Ishikawa (cell line): Measurements from ENCODE around the gene ARHGAP20.

Experiments
- CEBPB ChIP-seq: IDR thresholded peaks from 2 replicates; pipeline ENCODE4 v1.6.1; 2012
- CREB1 ChIP-seq: IDR thresholded peaks from 2 replicates; pipeline ENCODE4 v1.6.1; 2012; ENCODE audit warnings: low read depth
- EGR1 ChIP-seq: IDR thresholded peaks from 2 replicates; pipeline ENCODE4 v1.6.1; 2012
- EP300 ChIP-seq: IDR thresholded peaks from 2 replicates; pipeline ENCODE4 v1.6.1; 2012; ENCODE audit warnings: borderline replicate concordance
- FOXM1 ChIP-seq: IDR thresholded peaks from 2 replicates; pipeline ENCODE4 v1.6.1; 2012; ENCODE audit warnings: low read depth, borderline replicate concordance
- NFIC ChIP-seq: IDR thresholded peaks from 2 replicates; pipeline ENCODE4 v1.6.1; 2012
- RAD21 ChIP-seq: IDR thresholded peaks from 2 replicates; pipeline ENCODE4 v1.6.1; 2012; ENCODE audit warnings: low read depth
- TAF1 ChIP-seq: IDR thresholded peaks from 2 replicates; pipeline ENCODE4 v1.6.1; 2012; ENCODE audit warnings: low read depth, mild to moderate bottlenecking
- TCF12 ChIP-seq: IDR thresholded peaks from 2 replicates; pipeline ENCODE4 v1.6.1; 2012; ENCODE audit warnings: low read depth
- TEAD4 ChIP-seq: IDR thresholded peaks from 2 replicates; pipeline ENCODE4 v1.6.1; 2012
- YY1 ChIP-seq: IDR thresholded peaks from 2 replicates; pipeline ENCODE4 v1.6.1; 2012; ENCODE audit warnings: low read depth
- ZBTB7A ChIP-seq: IDR thresholded peaks from 2 replicates; pipeline ENCODE4 v1.6.1; 2012; ENCODE audit warnings: low read depth
- TF ChIP-seq, protein P1 (sequence below): IDR thresholded peaks from 2 replicates; pipeline ENCODE4 v1.6.1; 2012
- TF ChIP-seq, protein P2 (sequence below): IDR thresholded peaks from 2 replicates; pipeline ENCODE4 v1.6.1; 2012
- TF ChIP-seq, protein P3 (sequence below): IDR thresholded peaks from 2 replicates; pipeline ENCODE4 v1.6.1; 2012; ENCODE audit warnings: low read depth, mild to moderate bottlenecking

ARHGAP20 gene

DNA sequence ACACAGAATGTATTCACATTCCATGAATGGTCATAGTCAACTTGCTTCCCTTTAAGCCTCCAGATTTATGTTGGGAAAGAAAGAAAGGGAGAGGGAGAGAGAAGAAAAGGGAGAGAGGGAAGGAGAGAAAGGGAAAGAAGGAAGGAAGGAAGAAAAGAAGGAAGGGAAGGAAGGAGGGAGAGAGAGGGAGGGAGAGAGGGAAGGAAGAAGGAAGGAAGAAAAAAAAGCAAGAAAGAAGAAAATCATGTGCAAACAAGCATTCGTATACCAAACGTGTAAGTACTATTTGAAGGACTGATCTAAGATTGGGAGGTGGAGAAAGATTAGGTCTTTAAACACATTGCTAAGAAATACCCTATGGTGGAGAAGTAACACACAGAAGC, 23.9 kb upstream of the ARHGAP20 start:
- no peak for TF ChIP-seq TAF1
- no peak for TF ChIP-seq EGR1

DNA sequence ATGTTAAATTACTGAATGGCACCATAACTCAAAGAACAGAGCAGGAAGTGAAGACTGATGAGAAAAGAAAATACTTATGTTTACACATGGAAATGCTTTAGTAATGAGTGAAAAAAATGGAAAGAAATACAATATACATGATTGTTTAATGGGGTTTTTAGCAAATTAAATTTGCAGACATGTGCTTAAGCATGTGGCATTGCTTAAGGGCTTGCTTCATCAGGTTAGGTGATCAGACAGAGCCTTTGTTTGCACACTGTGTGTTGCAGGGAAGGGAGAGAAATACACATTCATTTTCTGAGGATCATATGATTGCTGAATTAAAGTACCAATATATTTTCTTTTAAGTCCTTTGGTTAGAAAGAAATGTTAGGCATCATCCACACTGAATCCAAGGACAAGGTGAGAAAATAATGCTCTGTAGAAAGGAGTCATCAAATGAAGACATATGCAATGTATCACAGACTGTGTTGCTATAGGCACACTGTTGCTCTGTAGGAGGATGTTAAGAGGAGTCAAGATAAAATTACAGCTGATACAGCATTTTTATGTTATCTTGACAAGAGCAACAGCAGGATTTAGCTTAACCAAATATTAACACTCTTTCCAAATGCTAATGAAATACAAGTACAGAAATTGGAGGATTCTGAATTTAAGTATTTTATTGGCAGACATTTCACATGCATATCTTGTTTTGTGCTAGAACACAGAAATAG, 23.4 kb upstream of the ARHGAP20 start:
- TF ChIP-seq, protein P1, sequence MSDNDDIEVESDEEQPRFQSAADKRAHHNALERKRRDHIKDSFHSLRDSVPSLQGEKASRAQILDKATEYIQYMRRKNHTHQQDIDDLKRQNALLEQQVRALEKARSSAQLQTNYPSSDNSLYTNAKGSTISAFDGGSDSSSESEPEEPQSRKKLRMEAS, result no peak
- no peak for TF ChIP-seq NFIC
- no peak for TF ChIP-seq RAD21
- TF ChIP-seq, protein P2, sequence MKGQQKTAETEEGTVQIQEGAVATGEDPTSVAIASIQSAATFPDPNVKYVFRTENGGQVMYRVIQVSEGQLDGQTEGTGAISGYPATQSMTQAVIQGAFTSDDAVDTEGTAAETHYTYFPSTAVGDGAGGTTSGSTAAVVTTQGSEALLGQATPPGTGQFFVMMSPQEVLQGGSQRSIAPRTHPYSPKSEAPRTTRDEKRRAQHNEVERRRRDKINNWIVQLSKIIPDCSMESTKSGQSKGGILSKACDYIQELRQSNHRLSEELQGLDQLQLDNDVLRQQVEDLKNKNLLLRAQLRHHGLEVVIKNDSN, result no peak
- no peak for TF ChIP-seq CEBPB
- TF ChIP-seq TCF12, result no peak
- TF ChIP-seq CREB1, result no peak
- no peak for TF ChIP-seq EP300
- TF ChIP-seq FOXM1, result no peak
- no peak for TF ChIP-seq YY1
- no peak for TF ChIP-seq TEAD4
- no peak for TF ChIP-seq EGR1
- TF ChIP-seq, protein P3, sequence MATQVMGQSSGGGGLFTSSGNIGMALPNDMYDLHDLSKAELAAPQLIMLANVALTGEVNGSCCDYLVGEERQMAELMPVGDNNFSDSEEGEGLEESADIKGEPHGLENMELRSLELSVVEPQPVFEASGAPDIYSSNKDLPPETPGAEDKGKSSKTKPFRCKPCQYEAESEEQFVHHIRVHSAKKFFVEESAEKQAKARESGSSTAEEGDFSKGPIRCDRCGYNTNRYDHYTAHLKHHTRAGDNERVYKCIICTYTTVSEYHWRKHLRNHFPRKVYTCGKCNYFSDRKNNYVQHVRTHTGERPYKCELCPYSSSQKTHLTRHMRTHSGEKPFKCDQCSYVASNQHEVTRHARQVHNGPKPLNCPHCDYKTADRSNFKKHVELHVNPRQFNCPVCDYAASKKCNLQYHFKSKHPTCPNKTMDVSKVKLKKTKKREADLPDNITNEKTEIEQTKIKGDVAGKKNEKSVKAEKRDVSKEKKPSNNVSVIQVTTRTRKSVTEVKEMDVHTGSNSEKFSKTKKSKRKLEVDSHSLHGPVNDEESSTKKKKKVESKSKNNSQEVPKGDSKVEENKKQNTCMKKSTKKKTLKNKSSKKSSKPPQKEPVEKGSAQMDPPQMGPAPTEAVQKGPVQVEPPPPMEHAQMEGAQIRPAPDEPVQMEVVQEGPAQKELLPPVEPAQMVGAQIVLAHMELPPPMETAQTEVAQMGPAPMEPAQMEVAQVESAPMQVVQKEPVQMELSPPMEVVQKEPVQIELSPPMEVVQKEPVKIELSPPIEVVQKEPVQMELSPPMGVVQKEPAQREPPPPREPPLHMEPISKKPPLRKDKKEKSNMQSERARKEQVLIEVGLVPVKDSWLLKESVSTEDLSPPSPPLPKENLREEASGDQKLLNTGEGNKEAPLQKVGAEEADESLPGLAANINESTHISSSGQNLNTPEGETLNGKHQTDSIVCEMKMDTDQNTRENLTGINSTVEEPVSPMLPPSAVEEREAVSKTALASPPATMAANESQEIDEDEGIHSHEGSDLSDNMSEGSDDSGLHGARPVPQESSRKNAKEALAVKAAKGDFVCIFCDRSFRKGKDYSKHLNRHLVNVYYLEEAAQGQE, result no peak
- TF ChIP-seq ZBTB7A, result no peak
- no peak for TF ChIP-seq TAF1

DNA sequence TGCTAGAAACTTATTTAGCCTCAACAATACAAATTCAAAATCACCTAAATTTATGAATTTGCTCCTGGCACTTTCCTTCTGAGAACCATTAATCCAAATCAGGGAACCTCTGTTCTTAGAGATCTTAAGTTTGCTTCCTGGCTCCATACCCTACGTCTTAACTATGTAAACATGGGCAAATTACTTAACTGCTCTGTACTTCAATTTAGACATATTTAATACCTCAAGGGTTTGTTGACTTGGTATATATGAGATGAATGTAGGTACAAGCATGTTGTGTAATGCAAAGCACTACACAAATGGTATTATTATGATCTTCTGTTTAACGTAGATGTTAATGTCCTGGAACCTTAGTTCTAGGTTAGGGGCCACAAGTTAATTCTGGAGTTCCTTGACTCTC, 22.6 kb upstream of the ARHGAP20 start:
- TF ChIP-seq EGR1 (no peak), ZBTB7A (no peak), CEBPB (no peak), RAD21 (no peak), EP300 (no peak), TAF1 (no peak), CREB1 (no peak), TCF12 (no peak), NFIC (no peak), FOXM1 (no peak), TEAD4 (no peak), YY1 (no peak)
- TF ChIP-seq, protein P2, result no peak
- TF ChIP-seq, protein P3, result no peak
- TF ChIP-seq, protein P1, result no peak

DNA sequence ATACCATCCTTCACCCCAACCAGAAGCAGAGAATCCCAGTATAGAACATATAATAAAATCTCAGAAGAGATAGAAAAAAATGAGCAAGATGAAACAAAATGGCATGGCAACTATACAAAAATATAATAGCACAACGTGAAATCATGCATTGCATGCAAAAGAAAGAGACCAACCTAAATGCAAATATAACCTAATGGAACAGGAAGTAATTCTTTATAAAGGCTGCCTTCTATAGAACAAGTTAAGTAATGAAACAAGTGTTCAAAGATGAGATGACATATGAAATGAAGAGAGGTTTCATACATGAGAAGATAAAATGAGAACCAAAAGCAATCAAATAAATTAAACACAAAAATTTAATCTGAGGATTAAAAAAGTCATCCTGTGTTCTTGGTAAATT, 18.5 kb upstream of the ARHGAP20 start:
- no peak for TF ChIP-seq EGR1

DNA sequence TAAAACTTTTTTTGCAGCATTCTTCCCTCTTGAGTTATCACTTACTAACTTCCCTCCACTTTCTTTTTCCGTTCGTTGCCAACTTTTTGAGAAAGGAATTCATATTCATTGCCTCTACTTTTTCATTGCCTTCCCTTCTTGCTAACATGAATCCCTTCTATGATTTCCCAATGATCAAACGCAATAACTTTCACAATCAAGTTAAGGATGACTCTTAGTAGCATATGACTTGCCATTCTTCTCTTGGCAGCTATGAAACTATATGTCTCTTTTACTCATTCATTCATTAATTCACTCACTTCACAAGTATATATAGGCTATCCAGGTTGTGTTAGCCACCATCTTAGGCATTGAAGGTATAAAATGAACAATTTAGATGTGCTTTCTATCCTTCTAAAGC, 16.6 kb upstream of the ARHGAP20 start:
- no peak for TF ChIP-seq TAF1
- TF ChIP-seq FOXM1, result no peak
- no peak for TF ChIP-seq ZBTB7A
- TF ChIP-seq, protein P2, result no peak
- TF ChIP-seq, protein P3, result no peak
